Activated CD4-positive, alpha-beta T cell treated with anti-CD3 and anti-CD28 coated beads, Interleukin-2, amount 50 U/mL, for 24 hours (primary cell): ENCODE measurements around the gene MPI.

Experiments
- DNase-seq, 2 donors: peaks; one replicate each; pipeline ENCODE4 v3.0.0-alpha.2; 2020; ENCODE audit warnings: low read depth in 1 of 2, low spot score in 1 of 2

Gene MPI, protein sequence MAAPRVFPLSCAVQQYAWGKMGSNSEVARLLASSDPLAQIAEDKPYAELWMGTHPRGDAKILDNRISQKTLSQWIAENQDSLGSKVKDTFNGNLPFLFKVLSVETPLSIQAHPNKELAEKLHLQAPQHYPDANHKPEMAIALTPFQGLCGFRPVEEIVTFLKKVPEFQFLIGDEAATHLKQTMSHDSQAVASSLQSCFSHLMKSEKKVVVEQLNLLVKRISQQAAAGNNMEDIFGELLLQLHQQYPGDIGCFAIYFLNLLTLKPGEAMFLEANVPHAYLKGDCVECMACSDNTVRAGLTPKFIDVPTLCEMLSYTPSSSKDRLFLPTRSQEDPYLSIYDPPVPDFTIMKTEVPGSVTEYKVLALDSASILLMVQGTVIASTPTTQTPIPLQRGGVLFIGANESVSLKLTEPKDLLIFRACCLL

DNA sequence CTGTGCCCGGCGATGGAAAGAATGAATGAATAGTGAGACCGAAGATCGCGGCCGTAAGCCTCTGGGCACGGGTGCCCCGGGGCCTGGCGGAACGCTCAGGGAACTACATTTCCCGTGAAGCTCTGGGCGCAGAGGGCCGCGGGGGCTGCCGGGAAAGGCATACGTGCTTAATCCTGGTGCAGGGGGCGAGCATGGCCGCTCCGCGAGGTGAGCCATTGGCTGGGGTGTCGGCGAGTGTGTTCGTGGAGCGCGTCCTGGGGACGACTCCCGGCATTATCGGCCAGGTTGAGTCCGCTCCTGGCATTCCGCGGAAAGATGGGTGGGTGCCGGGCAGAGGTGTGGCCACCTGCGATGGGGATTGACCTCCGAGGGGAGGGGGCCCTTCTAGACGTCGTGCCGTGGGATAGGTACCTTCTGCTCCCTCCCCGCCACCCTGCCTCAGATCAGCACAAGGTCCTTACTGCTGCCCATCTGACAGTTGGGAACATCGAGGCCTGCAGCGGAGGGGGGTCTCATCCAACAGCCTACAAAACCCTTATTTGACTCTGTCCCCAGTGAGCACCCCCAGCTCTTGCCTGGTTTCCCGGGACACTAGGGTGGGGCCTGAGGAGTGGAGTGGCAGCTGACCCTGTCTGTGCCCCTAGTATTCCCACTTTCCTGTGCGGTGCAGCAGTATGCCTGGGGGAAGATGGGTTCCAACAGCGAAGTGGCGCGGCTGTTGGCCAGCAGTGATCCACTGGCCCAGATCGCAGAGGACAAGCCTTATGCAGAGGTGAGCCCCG lies at the start of gene MPI:
Gene MPI, plus strand, starts transcription at position 160 of the 782 bp plus-strand sequence. Its CDS starts 32 bp downstream, at position 192.
- DNase-seq: peak; percentile 76 to 85

DNA sequence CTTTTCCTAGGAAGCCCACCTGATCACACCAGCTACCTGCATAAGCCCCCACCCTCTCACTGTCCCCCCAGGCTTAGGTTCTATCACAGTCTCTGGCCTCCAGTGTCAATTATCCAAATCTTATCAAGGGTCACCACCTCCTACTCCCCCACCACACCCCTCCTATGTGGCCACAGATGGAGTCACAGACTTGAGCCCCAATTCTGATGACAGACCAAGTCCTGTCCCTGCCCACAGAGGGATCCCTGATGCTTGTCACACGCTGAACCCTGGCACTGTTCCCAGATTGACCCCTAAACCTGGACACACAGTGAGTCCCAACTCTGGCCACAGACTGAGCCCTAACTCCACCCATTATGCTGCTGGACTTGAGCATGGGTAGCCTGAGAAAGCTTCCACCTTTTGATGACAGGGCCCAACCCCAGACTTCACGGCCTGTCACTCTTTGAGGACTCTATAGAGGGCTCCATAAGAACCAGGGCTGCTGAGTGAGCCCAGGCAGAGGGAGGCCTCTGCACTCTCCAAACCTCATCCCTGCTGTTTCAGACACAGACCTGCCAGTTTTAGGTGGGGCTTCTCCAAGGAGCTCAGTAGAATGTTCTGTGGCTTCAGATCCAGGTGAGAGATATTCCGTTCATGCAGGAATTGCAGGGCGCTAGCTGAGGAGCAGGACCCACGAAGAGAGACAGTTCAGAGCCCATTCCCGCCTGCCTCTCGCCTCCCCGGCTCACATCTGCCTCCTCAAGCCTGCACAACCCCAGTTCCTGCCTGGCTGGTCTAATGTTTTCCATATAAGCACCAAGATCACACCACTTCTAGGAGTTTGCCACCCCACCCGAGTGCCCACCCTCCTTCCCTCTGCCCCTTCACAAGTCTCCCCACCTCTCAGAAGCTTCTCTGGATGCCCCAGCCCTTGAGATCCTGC lies 48.7 kb upstream of the MPI start:
- no peak for DNase-seq

DNA sequence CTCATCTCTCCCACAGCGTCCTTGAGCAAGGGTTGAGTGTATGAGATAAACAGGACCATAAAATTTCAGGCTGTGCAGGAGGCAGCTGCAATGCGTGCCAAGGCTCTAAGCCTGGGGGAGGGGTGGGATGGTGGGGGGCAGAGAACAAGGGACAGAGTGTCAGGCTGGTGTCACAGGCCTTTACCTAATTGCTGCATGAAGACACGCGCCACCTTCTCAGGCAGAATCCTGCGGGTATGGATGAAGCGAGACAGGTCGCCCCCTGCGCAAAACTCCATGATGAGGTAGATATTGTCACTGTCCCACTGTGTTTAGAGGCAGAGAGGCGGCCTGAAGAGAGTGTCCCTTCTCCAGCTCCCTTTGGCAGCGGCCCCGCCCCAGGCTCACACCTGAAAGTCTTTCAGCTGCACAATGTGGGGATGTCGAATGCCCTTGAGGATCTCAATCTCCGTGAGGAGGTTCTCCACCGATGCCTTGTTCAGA lies 47.9 kb upstream of the MPI start:
- DNase-seq: no peak

DNA sequence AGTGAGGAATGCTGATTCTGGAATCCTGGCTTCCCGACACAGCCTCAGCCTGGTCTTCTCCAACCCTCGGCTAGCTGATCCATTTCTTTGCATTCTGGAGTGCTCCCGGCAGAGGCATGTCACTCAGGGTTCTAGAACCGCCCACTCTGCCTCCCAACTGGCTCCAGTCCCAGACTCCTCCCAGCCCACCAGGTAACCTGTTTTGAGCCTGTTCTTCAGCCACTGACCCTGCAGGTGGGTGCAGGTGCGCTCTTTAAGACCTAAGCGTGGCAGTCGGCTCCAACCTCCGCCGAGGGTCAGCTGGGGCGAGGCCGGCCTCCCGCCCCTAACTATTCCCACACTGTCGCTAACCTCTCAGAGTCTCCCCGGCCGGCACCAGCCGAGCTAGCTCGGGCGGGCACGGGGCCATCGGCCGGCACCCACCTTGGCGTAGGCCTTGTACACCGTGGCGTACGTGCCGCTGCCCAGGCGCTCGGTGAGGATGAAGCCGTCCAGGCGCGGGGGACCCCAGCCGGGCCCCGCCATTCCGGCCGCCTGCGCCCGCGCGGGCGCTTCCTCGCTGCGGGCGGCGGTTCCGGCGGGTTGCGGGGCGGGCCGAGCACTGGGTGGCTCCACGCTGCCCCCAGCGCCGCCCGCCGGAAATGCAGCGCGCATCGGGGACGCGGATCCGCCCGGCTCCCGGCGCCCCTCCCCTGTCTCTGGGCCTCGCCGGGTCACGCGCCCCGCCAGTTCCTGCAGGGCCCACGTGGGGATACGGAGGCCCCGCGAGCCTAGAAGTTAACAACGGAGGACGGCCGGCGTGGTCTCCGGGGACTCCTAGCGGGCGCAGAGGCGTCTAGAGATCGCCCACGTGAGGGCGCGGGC lies 47.0 kb upstream of the MPI start, which contains the start of gene ULK3:
Gene ULK3, minus strand, starts transcription at position 576 of the 864 bp plus-strand sequence. Its CDS starts 51 bp downstream, at position 525.
- DNase-seq: peak; percentile 88 to 90

DNA sequence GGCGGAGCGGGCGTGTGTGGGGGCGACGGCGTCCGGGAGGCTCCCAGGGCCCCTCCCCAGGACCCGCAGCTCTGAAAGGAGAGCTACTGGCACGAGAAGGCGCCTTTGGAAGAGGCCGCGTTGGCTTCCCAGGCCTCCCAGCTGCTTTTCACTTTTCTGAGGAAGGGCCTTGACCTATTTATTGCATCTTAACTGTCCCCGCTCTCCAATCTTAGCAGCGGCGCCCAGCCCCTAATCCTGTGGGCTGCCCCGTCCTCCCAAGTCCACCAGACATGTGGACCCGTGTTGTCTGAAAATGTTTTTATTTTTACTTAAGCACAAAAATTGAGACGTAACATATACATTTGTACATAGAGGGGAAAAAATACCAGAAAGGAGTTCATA lies 46.4 kb upstream of the MPI start:
- no peak for DNase-seq

DNA sequence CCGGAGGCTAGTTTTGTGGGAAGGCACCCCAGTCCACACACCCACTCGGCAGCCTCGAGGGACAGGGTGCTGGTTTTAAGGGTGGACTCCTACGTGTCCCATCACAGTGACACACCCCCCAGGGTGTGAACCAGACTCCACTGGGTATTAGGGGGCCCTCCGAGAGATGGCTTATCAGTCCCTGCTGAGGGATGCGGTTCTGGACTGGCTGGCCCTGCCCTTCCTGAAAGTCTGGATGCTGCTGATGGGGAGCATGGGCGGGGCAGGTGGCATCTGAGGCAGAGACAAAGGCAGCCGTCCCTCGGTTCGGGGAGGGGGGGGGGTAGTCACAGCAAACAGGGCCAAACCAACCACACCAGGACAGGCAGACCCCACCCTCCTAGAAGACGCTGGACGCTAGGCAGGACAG lies 45.9 kb upstream of the MPI start:
- no peak for DNase-seq

DNA sequence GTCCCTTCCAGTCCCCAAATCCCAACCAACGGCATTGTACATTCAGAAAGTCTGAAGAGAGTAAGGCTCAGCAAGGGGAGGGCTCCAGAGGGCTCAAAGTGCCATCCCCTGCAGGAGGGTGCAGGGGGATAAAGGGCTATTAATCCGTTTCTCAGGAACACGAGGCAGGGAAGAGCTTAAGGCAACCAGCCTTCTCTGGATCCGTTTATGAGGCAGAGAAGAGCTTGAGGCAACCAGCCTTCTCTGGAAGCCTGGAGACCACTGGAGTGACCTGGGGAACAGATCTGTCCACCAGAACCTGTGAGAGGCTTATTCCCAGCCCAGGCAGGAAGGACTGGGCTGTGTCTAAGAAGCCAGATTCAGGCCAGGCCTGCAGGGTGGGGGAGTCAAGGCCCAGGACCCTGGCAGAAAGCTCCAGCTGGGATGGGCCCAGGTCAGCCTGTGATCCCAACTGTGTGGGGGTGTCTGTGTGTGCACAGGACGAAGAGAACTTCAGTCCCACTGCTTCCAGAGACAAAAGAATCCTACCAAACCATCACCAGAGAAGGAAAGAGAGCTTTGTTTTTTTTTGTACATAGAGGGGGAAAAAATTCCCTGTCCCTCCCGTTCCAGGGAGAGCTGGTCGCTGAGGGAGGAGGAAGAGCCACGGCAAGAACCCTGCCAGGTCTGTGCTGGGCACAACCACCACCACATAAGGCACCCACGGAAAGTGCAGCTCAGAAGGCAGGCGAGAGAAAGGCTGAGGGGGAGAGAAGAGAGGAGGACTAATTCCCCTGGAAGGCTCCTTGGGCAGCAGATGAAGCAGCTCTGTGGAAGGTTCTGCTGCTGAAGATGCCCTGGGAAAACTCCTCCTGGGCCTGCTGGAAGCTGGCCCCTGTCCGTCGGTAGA lies 45.3 kb upstream of the MPI start:
- no peak for DNase-seq

DNA sequence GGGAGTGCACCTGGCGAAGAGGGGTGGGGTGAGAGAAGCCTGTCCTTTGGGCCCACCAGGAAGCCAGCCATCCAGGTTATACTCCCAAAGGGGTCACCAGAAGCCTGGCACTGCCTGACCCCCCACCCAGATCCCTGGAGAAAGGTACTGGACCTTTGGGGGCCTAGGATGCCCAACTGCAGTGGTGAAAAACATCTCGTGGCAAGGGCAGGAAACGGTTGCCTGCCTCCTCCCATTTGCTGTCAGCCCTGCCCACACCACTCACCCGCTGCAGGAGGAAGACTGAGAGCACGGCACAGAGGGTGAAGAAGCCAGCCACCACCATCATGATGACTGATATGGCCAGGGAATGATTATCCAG lies 44.7 kb upstream of the MPI start:
- peak in 1 of 2 donors; percentile 37 for DNase-seq

DNA sequence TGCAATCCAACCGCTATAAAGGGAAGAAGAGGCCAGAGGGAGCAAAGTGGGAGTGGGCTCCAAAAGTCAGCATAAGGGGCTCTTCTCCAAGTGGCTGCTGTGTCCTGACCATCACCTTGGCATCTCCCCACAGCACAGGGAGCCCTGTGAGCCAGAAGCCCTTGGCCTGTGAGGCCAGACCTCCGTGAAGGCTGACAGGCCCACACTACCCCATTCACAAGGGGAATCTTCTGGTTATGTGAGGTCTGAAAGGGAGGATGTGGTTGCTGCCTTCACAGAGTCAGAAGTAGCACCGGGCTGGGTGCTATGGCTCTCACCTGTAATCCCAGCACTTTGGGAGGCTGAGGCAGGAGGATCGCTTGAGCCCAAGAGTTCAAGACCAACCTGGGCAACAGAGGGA lies 44.3 kb upstream of the MPI start:
- DNase-seq: no peak

DNA sequence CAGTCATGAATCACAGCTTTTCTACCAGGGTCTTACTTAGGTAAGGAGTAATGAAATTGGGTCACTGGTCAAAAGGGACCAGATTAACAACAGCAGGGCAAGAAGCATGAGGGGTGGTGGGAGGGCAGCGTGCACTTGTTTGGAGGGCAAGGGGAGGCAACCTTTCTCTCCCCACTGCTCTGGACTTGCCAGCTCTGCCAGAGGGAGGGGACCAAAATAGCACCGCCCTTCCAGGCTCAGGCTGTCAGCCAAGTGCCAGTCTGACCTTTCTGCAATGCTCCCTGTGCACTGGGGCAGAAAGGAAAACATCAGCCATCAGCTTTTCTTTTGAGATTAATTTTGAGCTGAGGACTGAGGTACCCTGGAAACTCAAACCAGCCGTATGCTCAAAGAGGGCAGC lies 42.4 kb upstream of the MPI start:
- no peak for DNase-seq

DNA sequence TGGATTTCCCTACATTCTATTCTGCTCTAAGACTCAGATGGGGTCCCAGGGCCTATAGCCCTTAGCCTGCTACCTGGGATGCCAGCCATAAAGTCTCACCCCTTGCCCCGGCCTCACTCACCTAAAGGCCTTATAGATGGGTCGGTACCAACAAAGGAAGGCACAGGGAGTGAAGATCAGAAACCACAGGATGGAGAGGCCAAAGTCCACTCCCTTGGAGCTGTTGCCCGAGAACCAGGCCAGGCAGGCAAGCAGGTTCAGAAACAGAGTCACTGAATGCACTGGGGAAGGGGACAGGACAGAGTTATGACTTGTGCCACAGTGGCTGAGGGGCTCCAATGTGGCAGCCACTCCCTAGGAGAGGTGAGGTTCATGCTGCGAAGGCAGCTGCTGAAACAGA lies 39.4 kb upstream of the MPI start:
- DNase-seq: no peak

DNA sequence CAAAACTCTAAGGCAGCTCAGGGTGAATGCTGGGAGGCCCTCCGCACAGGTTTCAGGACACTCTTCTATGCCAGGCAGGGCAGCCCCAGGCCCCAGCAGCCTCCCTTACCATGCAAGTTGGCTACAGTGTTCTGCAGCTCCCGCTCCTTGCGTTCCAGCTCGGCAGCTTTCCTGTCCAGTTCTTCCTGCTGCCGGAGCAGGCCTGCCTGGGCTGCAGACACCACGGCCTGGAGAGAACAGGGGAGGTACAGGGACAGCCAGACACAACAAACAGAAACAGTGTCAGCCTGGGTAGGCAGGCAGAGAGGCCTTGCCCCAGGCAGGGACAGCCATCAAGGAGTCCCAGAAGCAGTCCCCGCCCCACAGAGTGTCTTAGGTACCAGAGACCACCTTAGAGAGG lies 37.9 kb upstream of the MPI start:
- no peak for DNase-seq

DNA sequence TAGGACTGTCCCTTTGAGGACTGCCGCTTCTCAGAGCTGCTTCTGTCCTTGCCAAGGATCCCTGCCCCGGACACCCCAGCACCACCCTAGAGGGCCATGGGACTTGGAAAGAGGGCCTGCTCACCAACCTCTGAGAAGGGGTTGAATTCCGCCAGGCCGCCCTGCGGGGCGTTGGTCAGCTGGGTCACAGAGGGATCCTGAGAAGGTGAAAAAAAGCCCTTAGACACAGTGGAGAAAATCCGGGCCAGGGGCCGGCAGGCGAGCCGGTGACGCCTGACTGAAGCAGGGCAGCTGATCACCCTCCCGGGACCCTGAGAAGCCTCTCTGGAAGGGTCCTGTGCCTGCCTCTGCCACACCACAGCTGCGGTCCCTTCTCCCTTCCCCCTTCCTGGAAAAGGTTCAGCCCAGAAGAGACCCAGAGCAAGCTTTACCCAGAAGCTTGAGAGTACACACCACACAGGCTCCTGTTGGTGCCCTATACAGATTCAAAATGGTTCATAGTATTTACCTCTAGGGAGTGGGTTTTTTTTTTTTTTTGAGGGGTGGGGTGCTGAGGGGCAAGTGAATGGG lies 35.3 kb upstream of the MPI start:
- no peak for DNase-seq

DNA sequence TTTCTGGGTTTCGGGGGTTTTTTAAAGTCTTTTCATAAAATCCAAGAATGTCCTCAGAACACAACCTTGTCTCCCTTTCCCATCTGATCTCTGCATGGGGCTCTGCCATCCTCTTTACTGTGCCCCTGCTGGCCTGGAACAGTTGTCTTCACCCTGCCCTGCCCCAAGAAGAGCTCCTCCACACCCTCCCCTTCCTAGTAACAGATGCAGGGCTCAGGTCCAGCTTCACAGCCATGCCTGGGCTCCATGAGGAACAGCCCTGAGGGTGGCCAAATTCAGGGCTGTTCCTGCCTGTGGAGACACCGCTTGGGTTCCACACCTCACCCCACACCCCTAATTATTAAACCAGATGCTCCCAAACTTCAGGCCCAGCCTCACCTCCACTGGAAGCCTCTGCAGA lies 34.0 kb upstream of the MPI start:
- no peak for DNase-seq

DNA sequence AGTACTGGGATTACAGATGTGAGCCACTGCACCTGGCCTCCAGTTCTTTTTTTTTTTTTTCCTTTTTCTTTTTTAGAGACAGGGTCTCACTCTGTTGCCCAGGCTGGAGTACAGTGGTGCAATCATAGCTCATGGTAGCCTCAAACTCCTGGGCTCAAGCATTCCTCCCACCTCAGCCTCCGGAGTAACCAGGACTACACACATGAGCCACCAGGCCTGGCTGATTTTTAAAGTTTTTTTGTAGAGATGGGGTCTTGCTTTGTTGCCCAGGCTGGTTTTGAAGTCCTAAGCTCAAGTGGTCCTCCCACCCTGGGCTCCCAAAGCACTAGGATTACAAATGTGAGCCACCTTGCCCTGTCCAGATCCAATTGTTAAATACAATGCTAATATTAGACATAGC lies 33.3 kb upstream of the MPI start:
- DNase-seq: no peak

DNA sequence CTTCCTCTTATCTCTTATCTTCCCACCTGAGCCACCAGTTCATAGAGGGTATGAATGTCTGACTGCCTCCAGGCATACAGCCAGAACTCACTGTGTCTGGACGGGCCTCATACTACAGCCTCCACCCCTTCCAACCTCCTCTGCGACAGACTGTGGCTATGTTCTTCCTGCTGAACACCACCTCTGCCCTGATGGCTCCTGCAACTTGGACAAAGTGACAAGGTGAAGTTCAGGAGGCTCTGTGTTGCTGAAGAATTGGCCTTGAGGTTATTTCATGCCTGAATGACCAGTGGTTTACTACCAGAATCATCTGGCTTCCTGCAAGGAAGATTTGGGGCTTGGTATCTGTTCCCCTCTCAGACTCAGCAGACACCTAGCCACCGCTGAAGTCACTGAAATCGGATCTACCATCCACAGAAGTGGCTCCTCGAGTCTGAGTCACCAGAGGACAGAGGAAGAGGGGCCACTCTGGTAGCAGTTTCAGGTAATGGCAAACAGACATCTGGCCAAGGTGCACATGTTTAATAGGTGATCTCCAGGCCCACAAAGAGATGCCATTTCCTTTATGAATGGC lies 32.7 kb upstream of the MPI start:
- DNase-seq: no peak

DNA sequence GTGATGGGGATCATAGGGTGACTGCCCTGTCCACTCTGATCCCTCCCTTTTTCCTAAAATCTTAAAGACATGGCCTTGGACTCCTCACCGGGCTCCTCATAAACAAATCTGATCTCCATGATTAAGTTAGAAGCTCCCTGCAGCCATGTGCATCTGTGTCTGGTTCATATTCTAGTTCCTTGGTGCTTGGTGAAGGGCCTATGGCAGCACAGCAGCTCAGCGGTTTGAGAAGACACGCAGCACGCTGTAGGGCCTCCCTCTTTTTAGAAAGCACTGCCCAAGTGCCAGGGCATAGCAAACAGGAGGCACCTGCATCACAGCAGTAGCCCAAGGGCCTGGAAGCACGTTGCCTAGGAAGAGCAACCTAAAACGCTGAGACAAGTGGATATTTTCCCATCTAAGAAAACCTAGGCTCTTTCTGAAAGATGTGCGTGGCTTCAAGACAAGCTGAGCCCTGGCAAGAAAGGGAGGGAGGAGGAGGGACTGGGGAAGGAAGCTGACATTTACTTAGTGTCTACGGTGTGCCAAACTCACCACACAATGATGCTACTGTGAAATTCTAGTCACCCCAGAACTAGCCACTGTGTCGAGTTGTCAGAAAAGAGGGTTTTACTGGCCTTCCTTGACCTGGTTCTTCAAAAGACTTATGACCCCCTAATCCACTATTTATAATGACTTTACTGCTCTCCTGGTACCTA lies 32.0 kb upstream of the MPI start:
- DNase-seq: no peak

DNA sequence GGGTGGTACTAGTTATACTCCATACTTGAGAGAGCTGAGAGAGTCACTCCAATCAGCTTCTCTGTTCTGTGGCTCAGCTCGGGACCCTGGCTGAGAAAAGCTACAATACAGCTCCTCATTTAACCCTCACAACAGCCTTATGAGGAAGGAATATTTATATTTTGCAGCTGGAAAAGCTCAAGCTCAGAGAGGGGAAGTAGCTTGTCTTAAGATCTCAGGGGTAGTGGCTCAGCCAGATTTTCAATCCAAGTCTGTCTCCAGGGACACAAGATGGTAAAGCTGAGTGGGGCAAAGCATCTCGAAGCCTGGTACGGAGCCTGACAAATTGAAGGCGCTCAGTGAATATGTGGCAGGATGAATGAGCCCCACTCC lies 31.5 kb upstream of the MPI start:
- no peak for DNase-seq
